Measurements from ENCODE around the gene EFCAB11. TPM values are rescaled to one million over a fixed set of nuclear protein-coding genes. Genes with fewer than 3 reads are reported as not detected.

EFCAB11 gene
- total RNA-seq, 4 donors from 2014 or later: 3.3 to 15.6 (median 6.9) TPM

GRCh38 chr14:89927186-89927865 lies 27.2 kb downstream of the EFCAB11 start:
- Histone ChIP-seq H3K9me3 (no peaks in the 10 kb centered on the region), H3K27me3 (no peaks in the 10 kb centered on the region), H3K27ac (no peak overlapping the region), H3K4me3 (no peak overlapping the region), H3K4me1 (no peaks in the 10 kb centered on the region), H3K36me3 (no peaks in the 10 kb centered on the region)
- DNase-seq: no peak
- TF ChIP-seq POLR2A (IDR thresholded peaks at IDR 0.05) (no peak), CTCF (IDR thresholded peaks at IDR 0.05) (no peak)

GRCh38 chr14:89926694-89927093 lies 27.8 kb downstream of the EFCAB11 start:
- DNase-seq: no peak
- H3K4me3 ChIP-seq: no peak overlapping the region
- H3K9me3 ChIP-seq: no peaks in the 10 kb centered on the region
- no peaks in the 10 kb centered on the region for H3K27me3 ChIP-seq
- no peak overlapping the region for H3K27ac ChIP-seq
- no peaks in the 10 kb centered on the region for H3K36me3 ChIP-seq
- H3K4me1 ChIP-seq: no peaks in the 10 kb centered on the region
- TF ChIP-seq POLR2A (IDR thresholded peaks at IDR 0.05) (no peak), CTCF (IDR thresholded peaks at IDR 0.05) (no peak)

- DNase-seq: no peak
- H3K4me1 ChIP-seq: no peaks in the 10 kb centered on the region
- no peaks in the 10 kb centered on the region for H3K9me3 ChIP-seq
- no peak overlapping the region for H3K27ac ChIP-seq
- H3K27me3 ChIP-seq: no peaks in the 10 kb centered on the region
- H3K4me3 ChIP-seq: no peak overlapping the region
- TF ChIP-seq POLR2A (IDR thresholded peaks at IDR 0.05) (no peak), CTCF (IDR thresholded peaks at IDR 0.05) (no peak)
- H3K36me3 ChIP-seq: no peaks in the 10 kb centered on the region
Observed at GRCh38 chr14:89924268-89924667, 30.3 kb downstream of the EFCAB11 start.

GRCh38 chr14:89922031-89922907 lies 32.3 kb downstream of the EFCAB11 start:
- H3K36me3 ChIP-seq: no peaks in the 10 kb centered on the region
- H3K4me1 ChIP-seq: no peaks in the 10 kb centered on the region
- H3K9me3 ChIP-seq: no peaks in the 10 kb centered on the region
- H3K27ac ChIP-seq: no peak overlapping the region
- no peaks in the 10 kb centered on the region for H3K27me3 ChIP-seq
- no peak overlapping the region for H3K4me3 ChIP-seq
- DNase-seq: no peak
- TF ChIP-seq CTCF (IDR thresholded peaks at IDR 0.05) (no peak), POLR2A (IDR thresholded peaks at IDR 0.05) (no peak)

GRCh38 chr14:89921346-89921745 lies 33.2 kb downstream of the EFCAB11 start:
- Histone ChIP-seq H3K27me3 (no peaks in the 10 kb centered on the region), H3K36me3 (no peaks in the 10 kb centered on the region), H3K4me3 (no peak overlapping the region), H3K4me1 (no peaks in the 10 kb centered on the region), H3K27ac (no peak overlapping the region), H3K9me3 (no peaks in the 10 kb centered on the region)
- DNase-seq: no peak
- no peak for TF ChIP-seq POLR2A (IDR thresholded peaks at IDR 0.05)
- TF ChIP-seq CTCF (IDR thresholded peaks at IDR 0.05): no peak
